ENCODE measurements around the gene SOX1.

SOX1 gene

DNA sequence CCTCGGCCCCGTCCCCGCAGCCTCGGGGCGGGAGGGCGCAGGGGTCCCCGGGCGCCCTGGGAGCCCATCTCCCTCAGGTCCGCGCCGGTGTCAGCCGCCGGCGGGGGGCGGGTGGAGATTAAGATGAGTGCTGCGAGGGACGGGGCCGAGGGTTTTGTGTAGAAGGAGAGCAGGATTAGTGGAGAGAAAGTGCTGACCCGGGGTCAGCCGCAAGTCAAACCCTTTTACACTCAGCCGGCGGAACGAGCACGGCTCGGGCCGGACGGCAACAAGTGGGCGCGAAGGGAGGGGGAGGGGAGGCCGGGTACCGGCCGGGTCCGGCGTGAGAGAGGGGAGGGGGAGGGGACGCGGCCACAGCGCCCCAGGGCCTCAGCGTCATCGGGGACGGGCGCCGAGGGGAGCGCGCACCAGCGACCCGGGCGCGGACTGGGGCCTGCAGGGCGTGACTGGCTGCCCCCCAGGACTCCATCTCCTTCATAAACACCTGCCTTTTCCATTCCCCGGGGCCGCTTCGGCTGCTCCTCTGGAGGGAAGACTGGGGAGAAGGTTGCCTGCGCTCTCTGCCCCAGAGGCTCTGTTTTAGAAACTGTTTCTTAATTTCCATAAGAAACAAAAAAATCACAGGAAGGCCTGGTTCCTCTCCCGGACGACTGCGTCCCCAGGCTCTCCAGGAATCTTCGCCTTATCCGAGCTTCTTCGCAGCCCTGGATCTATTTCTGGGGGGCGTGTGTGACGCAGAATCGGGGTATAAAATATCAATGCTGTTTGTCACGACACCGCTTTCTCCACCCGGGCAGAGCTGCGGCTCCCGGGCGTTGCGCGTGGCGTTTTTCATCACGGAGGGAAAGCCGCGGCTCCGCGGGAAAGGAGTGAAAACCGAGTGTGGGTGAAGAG lies 6.5 kb downstream of the SOX1 start:
- DNase-seq: peak; percentile 52

DNA sequence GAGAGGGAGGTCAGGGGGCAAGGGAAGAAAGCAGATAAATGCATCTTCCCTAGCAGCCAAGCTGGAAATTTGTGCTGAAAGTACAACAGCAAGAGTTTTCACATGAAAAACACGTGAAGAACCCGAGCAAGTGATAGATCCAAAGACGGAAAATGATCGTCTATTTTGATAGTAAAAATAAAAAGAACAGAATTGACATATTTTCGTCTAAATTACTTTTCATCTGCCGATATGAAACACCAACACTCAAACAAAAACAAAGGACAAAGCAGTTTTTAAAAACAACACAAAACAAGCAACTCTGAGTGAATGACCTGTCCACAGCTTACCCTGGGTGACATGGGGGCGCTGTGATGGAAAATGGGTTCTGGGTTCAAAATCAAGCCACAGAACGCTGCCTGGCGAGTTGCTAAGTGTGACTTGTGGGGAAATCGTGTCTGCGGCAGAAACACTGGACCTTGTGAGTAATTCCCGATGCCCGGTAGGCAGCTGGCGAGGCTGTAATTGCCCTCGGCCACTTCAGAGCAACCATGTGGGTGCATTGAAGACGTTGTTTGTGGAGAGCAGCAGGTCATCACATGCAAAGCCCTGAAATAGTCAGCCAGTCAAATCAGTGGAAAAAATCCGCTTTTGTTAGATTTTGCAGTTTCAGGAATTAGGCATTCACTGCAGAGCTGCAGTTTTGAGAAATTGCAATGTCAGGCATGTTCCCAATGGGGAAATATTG lies 7.4 kb downstream of the SOX1 start:
- DNase-seq: peak; percentile 58

DNA sequence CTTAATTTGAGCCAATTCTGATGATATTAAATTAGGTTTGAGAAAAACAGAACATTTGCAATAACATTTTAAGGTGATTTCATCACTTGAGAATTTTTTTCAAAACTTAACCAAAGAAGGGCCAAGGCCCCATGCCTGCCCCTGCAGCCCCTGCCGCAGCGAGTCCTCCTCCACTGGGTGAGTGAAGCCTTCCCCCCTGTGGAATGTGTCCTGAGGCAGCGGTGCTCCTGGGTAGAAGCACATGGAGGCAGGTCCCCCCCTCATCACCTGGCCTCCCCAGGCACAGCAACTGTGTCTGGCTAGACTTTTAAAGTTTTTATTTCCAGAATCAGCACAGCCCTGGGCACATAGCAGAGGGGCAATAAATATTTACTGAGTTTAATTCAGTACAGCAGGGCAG lies 10.8 kb downstream of the SOX1 start:
- no peak for DNase-seq

GRCh38 chr13:112078216-112078615 lies 11.3 kb downstream of the SOX1 start:
- DNase-seq: no peak

- DNase-seq: no peak
These were observed 12.1 kb downstream of the SOX1 start for GRCh38 chr13:112078879-112079531.

DNA sequence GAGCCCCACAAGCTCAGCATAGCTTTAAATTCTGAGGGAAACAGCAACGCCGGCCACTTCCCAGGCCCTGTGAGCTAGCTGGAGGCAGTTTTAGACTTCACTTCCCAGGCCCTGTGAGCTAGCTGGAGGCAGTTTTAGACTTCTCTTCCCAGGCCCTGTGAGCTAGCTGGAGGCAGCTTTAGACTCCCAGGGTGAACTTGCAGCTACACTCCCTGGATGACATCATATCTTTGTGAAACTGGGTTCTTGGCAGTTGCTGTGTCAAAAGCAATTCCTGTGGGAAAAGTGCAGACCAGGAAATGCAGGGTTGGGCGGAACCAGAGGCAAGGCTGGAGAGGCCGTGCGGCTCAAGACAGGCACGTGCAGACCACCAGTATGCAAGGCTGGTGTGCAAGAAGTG lies 12.7 kb downstream of the SOX1 start:
- DNase-seq: no peak

- DNase-seq: no peak
These were observed 17.0 kb downstream of the SOX1 start for GRCh38 chr13:112083971-112084370.

GRCh38 chr13:112092453-112092852 lies 25.5 kb downstream of the SOX1 start:
- no peak for DNase-seq

- no peak for DNase-seq
These were observed 28.4 kb downstream of the SOX1 start for GRCh38 chr13:112095354-112095753.

GRCh38 chr13:112096959-112097358 lies 30.0 kb downstream of the SOX1 start:
- no peak for DNase-seq

DNA sequence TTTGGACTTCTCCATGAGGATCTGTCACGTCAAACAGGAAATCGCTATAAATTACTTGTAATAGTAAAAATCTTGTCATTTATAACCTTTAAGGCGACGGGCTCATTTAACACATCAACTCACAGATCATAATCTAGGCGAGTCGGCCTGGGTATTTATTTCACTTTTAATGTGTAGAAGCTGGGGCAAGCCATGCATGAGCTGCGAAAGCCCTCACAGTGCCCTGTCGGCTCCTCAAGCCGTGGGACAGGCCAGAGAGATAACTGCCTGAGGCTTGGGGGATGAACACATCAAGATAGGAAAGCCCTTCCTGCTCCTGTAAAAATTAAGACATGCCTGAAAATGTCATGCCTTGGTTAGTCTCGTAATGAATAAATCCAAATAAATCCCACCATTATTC lies 30.8 kb downstream of the SOX1 start:
- DNase-seq: no peak

- DNase-seq: no peak
These were observed 31.8 kb downstream of the SOX1 start for GRCh38 chr13:112098699-112099098.

DNA sequence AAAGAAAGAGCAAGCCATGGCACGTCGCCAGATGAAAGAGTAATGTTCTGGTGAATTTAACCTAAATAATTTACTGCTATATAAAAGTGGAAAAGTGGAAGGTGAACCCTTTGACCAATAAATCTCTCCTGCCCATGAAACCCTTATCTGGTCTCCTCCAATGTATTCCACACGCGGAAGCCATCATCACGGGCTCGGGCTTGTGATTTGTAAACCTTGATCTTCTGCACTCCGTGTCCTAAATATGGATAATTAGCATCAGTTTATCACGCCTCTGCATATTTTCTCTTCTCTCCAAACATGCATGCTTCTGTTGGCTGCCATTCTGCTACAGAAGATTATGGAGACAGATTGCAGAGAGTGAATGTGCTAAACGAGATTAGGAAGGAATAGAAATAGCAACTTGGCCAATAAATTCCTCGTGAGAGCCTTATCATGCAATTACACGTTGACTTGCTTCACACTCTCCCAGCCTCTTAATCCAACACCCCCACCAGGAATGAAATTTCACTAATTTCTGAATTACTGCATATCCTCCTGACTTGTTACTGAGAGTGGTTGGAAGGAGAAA lies 34.5 kb downstream of the SOX1 start:
- DNase-seq: no peak

GRCh38 chr13:112102243-112102642 lies 35.3 kb downstream of the SOX1 start:
- DNase-seq: peak; percentile 86

DNA sequence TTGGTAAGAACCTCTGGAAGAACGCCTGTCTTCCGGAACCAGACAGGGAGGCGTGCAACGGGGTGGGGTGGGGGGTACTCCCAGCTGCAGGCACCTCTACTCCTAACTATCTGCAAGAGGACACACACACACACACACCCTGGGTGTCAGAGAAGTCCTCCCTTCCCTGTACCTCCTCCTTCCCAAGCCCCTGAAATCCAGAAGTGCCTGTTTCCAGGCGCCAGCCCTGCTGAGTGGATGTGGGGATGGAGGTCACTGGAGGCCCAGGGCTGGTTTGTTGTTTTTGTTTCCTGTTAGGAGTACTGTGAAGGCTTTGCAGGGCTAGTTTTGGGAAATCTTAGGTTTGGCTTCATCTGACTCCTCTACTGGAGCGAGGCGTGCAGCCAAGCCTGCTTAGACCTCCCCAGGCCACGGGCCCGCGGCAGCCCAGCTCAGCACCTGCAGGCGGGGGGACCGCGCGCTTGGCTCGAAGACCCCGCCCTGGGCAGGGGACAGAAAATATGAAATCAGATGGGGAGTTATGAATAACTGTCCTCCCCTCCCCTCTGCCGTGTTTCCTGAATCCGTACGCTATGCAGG lies 36.4 kb downstream of the SOX1 start:
- DNase-seq: no peak

DNA sequence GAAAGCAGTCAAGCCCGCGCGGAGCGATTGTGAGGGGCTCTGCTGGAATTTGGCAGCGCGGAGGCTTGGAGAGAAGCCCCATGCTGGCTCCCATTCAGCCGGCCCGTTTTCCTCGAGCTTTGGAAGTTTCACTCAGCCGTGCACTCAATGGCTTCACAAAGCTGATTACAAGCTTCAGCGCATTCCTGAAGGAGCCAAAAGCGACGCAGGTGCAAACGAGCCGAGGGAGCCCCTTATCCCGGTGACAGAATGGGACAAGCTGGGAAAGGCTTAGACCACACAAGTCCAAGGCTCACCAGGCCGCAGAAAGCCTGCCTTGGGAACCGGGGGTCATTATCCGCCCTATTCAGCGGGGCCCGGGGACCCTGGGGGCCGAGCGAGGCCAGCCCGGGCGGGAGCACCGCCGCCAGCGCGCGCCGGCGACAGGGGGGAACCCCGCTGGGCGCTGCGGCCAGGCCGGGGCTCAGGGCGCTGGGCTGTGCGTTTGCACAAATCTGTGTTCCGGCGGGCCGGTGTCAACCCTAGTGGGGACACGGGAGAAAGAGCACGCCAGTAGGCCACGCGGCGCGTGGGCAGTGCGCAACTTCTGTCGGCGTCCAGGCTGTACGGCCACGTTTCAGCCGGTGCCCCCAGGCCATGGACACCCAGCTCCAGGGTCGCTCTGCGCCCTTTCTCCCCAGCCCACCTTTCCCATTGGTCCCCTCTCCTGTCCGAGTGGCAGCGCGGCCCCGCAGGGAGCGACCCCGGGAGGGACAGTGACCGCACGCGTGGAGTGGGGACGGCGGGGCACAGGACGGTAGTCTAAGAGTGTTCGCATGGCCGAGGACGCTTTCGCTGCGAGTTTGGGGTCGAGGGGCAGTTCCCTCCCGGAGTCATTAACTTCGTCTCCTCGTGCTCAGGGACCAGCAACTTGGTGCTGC lies 37.3 kb downstream of the SOX1 start:
- DNase-seq: no peak

- DNase-seq: no peak
These were observed 37.9 kb downstream of the SOX1 start for GRCh38 chr13:112104881-112105234.

GRCh38 chr13:112105244-112105681 lies 38.3 kb downstream of the SOX1 start:
- no peak for DNase-seq

- DNase-seq: no peak
These were observed 38.9 kb downstream of the SOX1 start for GRCh38 chr13:112105892-112106291.

GRCh38 chr13:112106478-112107141 lies 39.7 kb downstream of the SOX1 start:
- DNase-seq: no peak

DNA sequence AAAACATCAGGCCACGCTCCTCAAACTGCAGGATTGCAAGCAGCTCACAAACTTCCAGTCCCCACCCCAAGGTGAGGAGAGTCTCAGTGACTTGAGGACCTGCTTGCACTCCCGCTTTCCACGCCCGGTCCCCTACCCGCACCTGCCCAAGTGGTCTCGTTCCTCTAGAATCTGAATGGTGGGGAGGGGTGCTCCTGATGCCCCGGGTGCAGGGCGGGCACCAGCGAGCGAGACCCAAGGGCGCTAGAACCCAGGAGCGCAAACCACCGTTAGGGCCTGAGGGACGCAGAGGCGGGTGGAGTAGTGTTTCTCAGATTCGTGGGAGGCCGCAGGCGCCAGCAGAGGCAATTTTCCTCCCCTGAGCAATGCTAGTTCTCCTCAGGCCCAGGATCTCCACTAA lies 40.3 kb downstream of the SOX1 start:
- no peak for DNase-seq

Measured in NCI-H748 treated with DMSO at 0.1 percent for 48 hours (cell line).